Mammary epithelial cell (primary cell): ENCODE measurements around the gene UBR4.

Experiments
- CTCF ChIP-seq, 2 donors: IDR thresholded peaks in 1 of 2; conservative IDR thresholded peaks in 1 of 2; 2 replicates each; pipeline ENCODE4 v1.5.1; 2011 to 2012; ENCODE audit warnings: inconsistent platforms in 2 of 2, low read length in 2 of 2, mild to moderate bottlenecking in 2 of 2, control low read depth in 1 of 2, low read depth in 1 of 2; ENCODE audit not compliant: insufficient read depth in 1 of 2; ENCODE audit errors: extremely low read depth in 1 of 2
- EZH2 ChIP-seq: IDR thresholded peaks from 2 replicates; pipeline ENCODE4 v1.6.1; 2012; ENCODE audit warnings: low read length, inconsistent platforms, borderline replicate concordance

- TF ChIP-seq CTCF (conservative IDR thresholded peaks at IDR 0.05 in 1 of 2, IDR thresholded peaks at IDR 0.05 in 1 of 2; ENCODE audit: extremely low read depth in 1 of 2, insufficient read depth in 1 of 2, low read depth in 1 of 2, low read length in 2 of 2) (no peak), EZH2 (no peak)
Observed at GRCh38 chr1:19053486-19053885, 156.6 kb downstream of the UBR4 start.
